SK-N-SH (cell line): Measurements from ENCODE around the gene RNF150. TPM values are rescaled to one million over a fixed set of nuclear protein-coding genes. Genes with fewer than 3 reads are reported as not detected.

Experiments used
- CTCF ChIA-PET: fragments of 300-600, 350-600 bp; formaldehyde crosslinking; extraction: SDS; loops from one replicate; lab custom pipeline; 2021; lab: Yijun Ruan, JAX
- POLR2A ChIA-PET: fragments of 350-600 bp; sonication (Branson Sonifier 250); formaldehyde crosslinking; extraction: SDS; loops from one replicate; lab custom pipeline; 2020; ENCODE audit warnings: antibody characterized with exemption, inconsistent platforms; lab: Yijun Ruan, JAX
- DNase-seq: peaks from one replicate; pipeline ENCODE4 v3.0.0; 2012
- H2AFZ ChIP-seq: fragments of 200-600 bp; sonication (generic); 2 replicates; pipeline ENCODE4 v1.8.1; 2016; ENCODE audit warnings: antibody characterized with exemption, mild to moderate bottlenecking, low read depth
- H3F3A ChIP-seq: fragments of 200-600 bp; sonication (generic); replicated peaks from 2 replicates; pipeline ENCODE3; 2016; ENCODE audit warnings: antibody characterized with exemption, mild to moderate bottlenecking; ENCODE audit not compliant: insufficient read depth
- H3K27ac ChIP-seq, 2 experiments: fragments of 200-500 bp in 1 of 2; fragments of 200-600 bp in 1 of 2; sonication (Bioruptor generic) in 1 of 2; sonication (generic), shearing (Covaris generic) in 1 of 2; 2 replicates each; pipeline versions ENCODE4 v1.5.1 to v1.6.1; 2014 to 2016; ENCODE audit warnings: low read depth in 2 of 2, inconsistent platforms in 1 of 2, low read length in 1 of 2, mild to moderate bottlenecking in 1 of 2, mixed read lengths in 1 of 2
- H3K27me3 ChIP-seq: fragments of 200-600 bp; sonication (generic), shearing (Covaris generic); 2 replicates; pipeline ENCODE4 v1.6.1; 2016; ENCODE audit warnings: mixed run types; ENCODE audit not compliant: insufficient read depth
- H3K36me3 ChIP-seq, 2 experiments: fragments of 200-500 bp in 1 of 2; fragments of 200-600 bp in 1 of 2; sonication (Bioruptor generic) in 1 of 2; sonication (generic) in 1 of 2; replicated peaks in 1 of 2; 2 replicates each; pipeline versions ENCODE3 to v1.5.1; 2014 to 2016; ENCODE audit warnings: low read length in 1 of 2, mild to moderate bottlenecking in 1 of 2; ENCODE audit not compliant: insufficient read depth in 2 of 2, control insufficient read depth in 1 of 2
- H3K4me1 ChIP-seq, 2 experiments: fragments of 200-500 bp in 1 of 2; fragments of 200-600 bp in 1 of 2; sonication (Bioruptor generic) in 1 of 2; sonication (generic), shearing (Covaris generic) in 1 of 2; 2 replicates each; pipeline versions ENCODE4 v1.5.1 to v1.6.1; 2014 to 2016; ENCODE audit warnings: low read depth in 1 of 2, low read length in 1 of 2, mixed run types in 1 of 2; ENCODE audit not compliant: insufficient read depth in 2 of 2, control insufficient read depth in 1 of 2
- H3K4me2 ChIP-seq: fragments of 200-600 bp; sonication (generic), shearing (Covaris generic); 2 replicates; pipeline ENCODE4 v1.6.1; 2017; ENCODE audit warnings: mixed run types
- H3K4me3 ChIP-seq, 2 experiments: fragments of 200-500 bp in 1 of 2; fragments of 200-600 bp in 1 of 2; sonication (Bioruptor generic) in 1 of 2; sonication (generic), shearing (Covaris generic) in 1 of 2; 2 replicates each; pipeline versions ENCODE4 v1.5.1 to v1.8.1; 2014 to 2016; ENCODE audit warnings: low read depth in 2 of 2, inconsistent platforms in 1 of 2, low read length in 1 of 2, mild to moderate bottlenecking in 1 of 2, mixed read lengths in 1 of 2, moderate library complexity in 1 of 2
- H3K79me2 ChIP-seq: fragments of 200-600 bp; sonication (generic); 2 replicates; pipeline ENCODE4 v1.8.1; 2017; ENCODE audit warnings: mild to moderate bottlenecking; ENCODE audit not compliant: insufficient read depth
- H3K9ac ChIP-seq: fragments of 200-600 bp; sonication (generic); 2 replicates; pipeline ENCODE4 v1.6.1; 2017; ENCODE audit warnings: mixed run types
- H3K9me2 ChIP-seq: fragments of 200-600 bp; sonication (generic); 2 replicates; pipeline ENCODE4 v1.6.1; 2017; ENCODE audit warnings: mixed run types
- H3K9me3 ChIP-seq: fragments of 200-600 bp; sonication (generic); 2 replicates; pipeline ENCODE4 v1.6.1; 2017; ENCODE audit warnings: mixed run types, mild to moderate bottlenecking, moderate library complexity
- H4K20me1 ChIP-seq: fragments of 200-600 bp; sonication (generic); 2 replicates; pipeline ENCODE4 v1.6.1; 2017; ENCODE audit warnings: mild to moderate bottlenecking, mixed run types; ENCODE audit not compliant: insufficient read depth
- EP300 ChIP-seq, 2 experiments: IDR thresholded peaks; 2 replicates each; pipeline versions ENCODE4 v1.4.0 to v1.6.1; 2012; ENCODE audit warnings: borderline replicate concordance in 1 of 2, low read depth in 1 of 2, low read length in 1 of 2
- GABPA ChIP-seq: IDR thresholded peaks from 2 replicates; pipeline ENCODE4 v1.4.0; 2012; ENCODE audit warnings: low read depth, mild to moderate bottlenecking
- MEF2A ChIP-seq: IDR thresholded peaks from 2 replicates; pipeline ENCODE4 v1.4.0; 2012; ENCODE audit warnings: low read depth, borderline replicate concordance
- MXI1 ChIP-seq: IDR thresholded peaks from 2 replicates; pipeline ENCODE4 v1.6.1; 2012; ENCODE audit warnings: mild to moderate bottlenecking, low read depth, low read length, improper control_type of control experiment
- RFX5 ChIP-seq: IDR thresholded peaks from 2 replicates; pipeline ENCODE4 v1.6.1; 2012; ENCODE audit warnings: mild to moderate bottlenecking, improper control_type of control experiment, low read length
- SIN3A ChIP-seq: IDR thresholded peaks from 2 replicates; pipeline ENCODE4 v1.6.1; 2012; ENCODE audit warnings: low read depth, mild to moderate bottlenecking, low read length, moderate library complexity, borderline replicate concordance
- SMC3 ChIP-seq: IDR thresholded peaks from 2 replicates; pipeline ENCODE4 v1.6.1; 2012; ENCODE audit warnings: low read depth, low read length, improper control_type of control experiment
- TAF1 ChIP-seq: IDR thresholded peaks from 2 replicates; pipeline ENCODE4 v1.6.1; 2012; ENCODE audit warnings: low read depth, mild to moderate bottlenecking, low read length, moderate library complexity, borderline replicate concordance
- TCF12 ChIP-seq: IDR thresholded peaks from 2 replicates; pipeline ENCODE4 v1.4.0; 2012
- ZBTB33 ChIP-seq: IDR thresholded peaks from 2 replicates; pipeline ENCODE4 v1.4.0; 2012; ENCODE audit warnings: low read depth, borderline replicate concordance
- WGBS: methylation state at CpG from one replicate; pipeline ENCODE4 v1.1.6; 2017; ENCODE audit warnings: low lambda C conversion rate; 5-methylcytosine and 5-hydroxymethylcytosine counted together
- polyA plus RNA-seq, 3 experiments: library from polyadenylated mRNA; depleted of rRNA; stranded (reverse); fragments of >200 nt; gene quantifications; 2 replicates each; pipeline ENCODE4 v1.2.3, GENCODE V29; 2012
- TF ChIP-seq, protein P1 (sequence below): IDR thresholded peaks from 2 replicates; pipeline ENCODE4 v1.4.0; 2012; ENCODE audit warnings: low read depth, borderline replicate concordance
- TF ChIP-seq, protein P2 (sequence below): fragments of 200-600 bp; sonication (generic); IDR thresholded peaks from 2 replicates; pipeline ENCODE4 v1.6.1; 2017; ENCODE audit warnings: antibody characterized with exemption, mild to moderate bottlenecking, moderate library complexity

Gene RNF150
- polyA plus RNA-seq, 1 of the 3 experiments (the other 2 are of a cell fraction) = 5.8 TPM

DNA sequence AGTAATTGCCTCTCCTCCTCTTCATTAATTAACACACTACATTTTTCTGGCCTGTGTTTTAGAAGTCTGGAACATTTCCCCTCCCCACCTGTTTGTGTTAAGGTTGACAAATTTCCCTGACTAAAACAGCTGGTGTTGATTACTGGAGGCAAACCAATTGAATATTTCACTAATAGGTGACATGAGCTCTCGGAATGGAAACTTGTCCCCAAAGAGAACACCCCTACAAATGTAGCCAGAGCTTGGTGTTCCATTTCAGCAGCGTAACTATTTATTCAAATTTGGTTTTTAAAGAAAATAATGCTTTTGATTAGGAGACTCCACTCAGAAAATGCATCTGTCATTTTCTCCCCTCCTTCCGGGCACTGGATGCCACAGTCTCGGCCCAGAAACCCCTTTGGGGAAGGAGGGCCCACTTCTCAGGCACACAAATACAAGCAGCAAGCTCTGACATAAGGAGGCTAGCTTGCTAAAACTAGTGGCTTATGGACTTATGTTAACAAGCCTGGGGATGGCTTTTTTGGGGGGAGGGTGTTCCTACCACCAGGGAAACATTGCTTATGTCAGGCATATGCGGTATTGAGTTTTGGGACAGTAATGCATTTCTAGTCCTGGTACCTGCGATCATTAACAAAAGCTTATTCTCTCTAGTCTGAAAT lies 2.2 kb downstream of the RNF150 start:
- peak overlapping the region; percentile 83 for H3K9ac ChIP-seq

More for the DNA sequence above, 2.2 kb downstream of the RNF150 start:
- Histone ChIP-seq H3K4me2 (peak overlapping the region; percentile 84), H3K79me2 (peaks cover 65% of the 10 kb centered on the region), H2AFZ (no peak overlapping the region), H4K20me1 (peaks cover 32% of the 10 kb centered on the region), H3K36me3 (no peaks in the 10 kb centered on the region), H3K27ac (peak overlapping the region; percentile 53 to 95; a peak in 3 of 4 replicates), H3K27me3 (no peaks in the 10 kb centered on the region), H3K4me1 (peaks cover 13 to 28% of the 10 kb centered on the region in 2 experiments; a peak in 3 of 4 replicates), H3K4me3 (peak overlapping the region; percentile 80 to 97), H3F3A (no peaks in the 10 kb centered on the region), H3K9me2 (no peaks in the 10 kb centered on the region), H3K9me3 (no peaks in the 10 kb centered on the region)
- TF ChIP-seq GABPA (no peak), RFX5 (no peak), ZBTB33 (no peak), SIN3A (0 out of 2 replicates have a peak, but pooled peaks have one; percentile 59), MXI1 (no peak; the same call in 1 of the 2 replicates), SMC3 (no peak), EP300 (IDR thresholded peaks at IDR 0.05; ENCODE audit: borderline replicate concordance in 1 of 2, low read depth in 1 of 2, low read length in 1 of 2) (no peak), TCF12 (peak; percentile 60; the same call in 1 of the 2 replicates), TAF1 (no peak), MEF2A (no peak)
- TF ChIP-seq, protein P1, sequence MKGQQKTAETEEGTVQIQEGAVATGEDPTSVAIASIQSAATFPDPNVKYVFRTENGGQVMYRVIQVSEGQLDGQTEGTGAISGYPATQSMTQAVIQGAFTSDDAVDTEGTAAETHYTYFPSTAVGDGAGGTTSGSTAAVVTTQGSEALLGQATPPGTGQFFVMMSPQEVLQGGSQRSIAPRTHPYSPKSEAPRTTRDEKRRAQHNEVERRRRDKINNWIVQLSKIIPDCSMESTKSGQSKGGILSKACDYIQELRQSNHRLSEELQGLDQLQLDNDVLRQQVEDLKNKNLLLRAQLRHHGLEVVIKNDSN = no peak
- TF ChIP-seq, protein P2, sequence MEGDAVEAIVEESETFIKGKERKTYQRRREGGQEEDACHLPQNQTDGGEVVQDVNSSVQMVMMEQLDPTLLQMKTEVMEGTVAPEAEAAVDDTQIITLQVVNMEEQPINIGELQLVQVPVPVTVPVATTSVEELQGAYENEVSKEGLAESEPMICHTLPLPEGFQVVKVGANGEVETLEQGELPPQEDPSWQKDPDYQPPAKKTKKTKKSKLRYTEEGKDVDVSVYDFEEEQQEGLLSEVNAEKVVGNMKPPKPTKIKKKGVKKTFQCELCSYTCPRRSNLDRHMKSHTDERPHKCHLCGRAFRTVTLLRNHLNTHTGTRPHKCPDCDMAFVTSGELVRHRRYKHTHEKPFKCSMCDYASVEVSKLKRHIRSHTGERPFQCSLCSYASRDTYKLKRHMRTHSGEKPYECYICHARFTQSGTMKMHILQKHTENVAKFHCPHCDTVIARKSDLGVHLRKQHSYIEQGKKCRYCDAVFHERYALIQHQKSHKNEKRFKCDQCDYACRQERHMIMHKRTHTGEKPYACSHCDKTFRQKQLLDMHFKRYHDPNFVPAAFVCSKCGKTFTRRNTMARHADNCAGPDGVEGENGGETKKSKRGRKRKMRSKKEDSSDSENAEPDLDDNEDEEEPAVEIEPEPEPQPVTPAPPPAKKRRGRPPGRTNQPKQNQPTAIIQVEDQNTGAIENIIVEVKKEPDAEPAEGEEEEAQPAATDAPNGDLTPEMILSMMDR = no peak
- 12% methylated on average over 6 of the region's 6 CpGs for WGBS
- peak; percentile 36 for DNase-seq
- POLR2A ChIA-PET = interaction anchor here (0.7 to 4.5 kb wide), 5 partner anchors 10 to 228 kb away, joined by 3 to 41 read pairs (median 9); no protein-coding TSS in a partner anchor
- CTCF ChIA-PET = interaction anchor here (0.6 to 9.1 kb wide), 17 partner anchors 9 to 703 kb away, joined by 3 to 217 read pairs (median 5); no protein-coding TSS in a partner anchor
